IPS DF 6.9 (cell line): ENCODE measurements around the gene NBPF1.
"Not testable (repeated sequence)": the region's sequence is repeated elsewhere in the genome, so short reads cannot be mapped to it uniquely, and the experiment has no call there.

ENCODE experiments used
- DNase-seq: peaks from one replicate; pipeline ENCODE4 v3.0.0-alpha.2; 2013; ENCODE audit warnings: low read depth, low spot score
- H3K27ac ChIP-seq: one replicate; pipeline ENCODE4 v1.5.1; 2013; ENCODE audit warnings: low read length, control low read depth
- H3K27me3 ChIP-seq: 2 replicates; pipeline ENCODE4 v1.6.1; 2013; ENCODE audit warnings: mild to moderate bottlenecking, low read length; ENCODE audit not compliant: control insufficient read depth, insufficient read depth
- H3K36me3 ChIP-seq: 2 replicates; pipeline ENCODE4 v1.6.1; 2013; ENCODE audit warnings: low read length; ENCODE audit not compliant: control insufficient read depth, insufficient read depth
- H3K4me1 ChIP-seq: 2 replicates; pipeline ENCODE4 v1.6.1; 2013; ENCODE audit warnings: low read length; ENCODE audit not compliant: control insufficient read depth, insufficient read depth
- H3K4me3 ChIP-seq: 2 replicates; pipeline ENCODE4 v1.5.1; 2013; ENCODE audit warnings: mild to moderate bottlenecking, low read length
- H3K9me3 ChIP-seq: 2 replicates; pipeline ENCODE4 v1.6.1; 2013; ENCODE audit warnings: low read length, inconsistent platforms; ENCODE audit not compliant: control insufficient read depth, insufficient read depth
- WGBS: extraction: QIAGEN DNeasy Blood & Tissue Kit; methylation state at CpG from one replicate; pipeline ENCODE4 v1.1.7; 2013; ENCODE audit warnings: mixed read lengths, missing lambda C conversion rate; ENCODE audit not compliant: insufficient read length, insufficient coverage; 5-methylcytosine and 5-hydroxymethylcytosine counted together

The NBPF1 gene

GRCh38 chr1:16618719-16619118 lies 5.4 kb upstream of the NBPF1 start:
- no peaks in the 10 kb centered on the region for H3K9me3 ChIP-seq
- DNase-seq, result peak; percentile 89
- WGBS, result no CpG with 5 or more reads among the region's 15 CpGs
- peaks cover 4% of the 10 kb centered on the region; the same call in 1 of the 2 replicates for H3K36me3 ChIP-seq
- peaks cover under 1% of the 10 kb centered on the region; the same call in 1 of the 2 replicates for H3K4me1 ChIP-seq
- no peak overlapping the region for H3K27ac ChIP-seq
- peaks cover 9% of the 10 kb centered on the region for H3K27me3 ChIP-seq
- no peak overlapping the region; the same call in 1 of the 2 replicates for H3K4me3 ChIP-seq

- Histone ChIP-seq H3K4me3 (no peak overlapping the region), H3K9me3 (no peaks in the 10 kb centered on the region), H3K27ac (no peak overlapping the region), H3K27me3 (peaks cover 9% of the 10 kb centered on the region), H3K4me1 (peaks cover 2% of the 10 kb centered on the region; the same call in 1 of the 2 replicates), H3K36me3 (no peaks in the 10 kb centered on the region)
- no CpG with 5 or more reads among the region's 7 CpGs for WGBS
- DNase-seq, result no peak
These were observed 4.6 kb upstream of the NBPF1 start for GRCh38 chr1:16617778-16618580.

GRCh38 chr1:16617114-16617631 lies 3.8 kb upstream of the NBPF1 start:
- 100% methylated on average over 6 of the region's 20 CpGs for WGBS
- DNase-seq, result no peak

GRCh38 chr1:16615253-16616252 lies 2.2 kb upstream of the NBPF1 start:
- no peaks in the 10 kb centered on the region for H3K36me3 ChIP-seq
- H3K4me3 ChIP-seq, result no peak overlapping the region
- H3K9me3 ChIP-seq, result no peaks in the 10 kb centered on the region
- no peak for DNase-seq
- H3K27me3 ChIP-seq, result peaks cover 17% of the 10 kb centered on the region
- WGBS, result no CpG with 5 or more reads among the region's 9 CpGs
- no peak overlapping the region for H3K27ac ChIP-seq
- peaks cover 2% of the 10 kb centered on the region; the same call in 1 of the 2 replicates for H3K4me1 ChIP-seq

More at GRCh38 chr1:16617114-16617631, 3.8 kb upstream of the NBPF1 start:
- Histone ChIP-seq H3K27me3 (peaks cover 13% of the 10 kb centered on the region), H3K27ac (no peak overlapping the region), H3K36me3 (no peaks in the 10 kb centered on the region), H3K4me3 (no peak overlapping the region), H3K4me1 (peaks cover 2% of the 10 kb centered on the region; the same call in 1 of the 2 replicates), H3K9me3 (no peaks in the 10 kb centered on the region)

GRCh38 chr1:16614361-16615252 lies 1.2 kb upstream of the NBPF1 start:
- Histone ChIP-seq H3K9me3 (no peaks in the 10 kb centered on the region), H3K4me1 (peaks cover 2% of the 10 kb centered on the region; the same call in 1 of the 2 replicates), H3K36me3 (no peaks in the 10 kb centered on the region), H3K27me3 (peaks cover 17% of the 10 kb centered on the region), H3K4me3 (no peak overlapping the region), H3K27ac (no peak overlapping the region)
- DNase-seq, result no peak
- 100% methylated on average over 1 of the region's 11 CpGs for WGBS

- peaks cover 2% of the 10 kb centered on the region; the same call in 1 of the 2 replicates for H3K4me1 ChIP-seq
- H3K9me3 ChIP-seq, result no peaks in the 10 kb centered on the region
- no peak overlapping the region for H3K27ac ChIP-seq
- peaks cover 17% of the 10 kb centered on the region for H3K27me3 ChIP-seq
- H3K36me3 ChIP-seq, result no peaks in the 10 kb centered on the region
- H3K4me3 ChIP-seq, result peak overlapping the region; percentile 35; the same call in 1 of the 2 replicates
- no peak for DNase-seq
- WGBS, result no CpG with 5 or more reads among the region's 31 CpGs
These were observed 812 bp downstream of the NBPF1 start for GRCh38 chr1:16612332-16613172.

- not testable (repeated sequence) for H3K9me3 ChIP-seq, H3K27ac ChIP-seq, DNase-seq, H3K4me1 ChIP-seq, H3K36me3 ChIP-seq, H3K4me3 ChIP-seq
- WGBS, result no CpG with 5 or more reads among the region's 8 CpGs
- H3K27me3 ChIP-seq, result peaks cover 17% of the 10 kb centered on the region
These were observed 1.4 kb downstream of the NBPF1 start for GRCh38 chr1:16611981-16612331.

GRCh38 chr1:16611164-16611563 lies 2.2 kb downstream of the NBPF1 start:
- H3K27ac ChIP-seq, H3K4me1 ChIP-seq, H3K36me3 ChIP-seq, DNase-seq, H3K9me3 ChIP-seq, H3K4me3 ChIP-seq: not testable (repeated sequence)
- no CpG with 5 or more reads among the region's 4 CpGs for WGBS
- H3K27me3 ChIP-seq, result peaks cover 17% of the 10 kb centered on the region

GRCh38 chr1:16610553-16610952 lies 2.8 kb downstream of the NBPF1 start:
- not testable (repeated sequence) for H3K9me3 ChIP-seq, H3K4me1 ChIP-seq, H3K36me3 ChIP-seq, H3K27ac ChIP-seq, H3K4me3 ChIP-seq, DNase-seq
- WGBS, result no CpG with 5 or more reads among the region's 5 CpGs
- peaks cover 17% of the 10 kb centered on the region for H3K27me3 ChIP-seq
